GM23338 (cell line): ENCODE data around the gene CDKN1A. TPM values are rescaled to one million over a fixed set of nuclear protein-coding genes. Genes with fewer than 3 reads are reported as not detected.
A peak's percentile ranks its signal among the peaks of the same experiment; 100 is the strongest.

Source experiments
- ATAC-seq: fragments of 200-7000 bp; cut with Tn5 transposase; 3 replicates; pipeline ENCODE4 v1.9.1; 2020
- DNase-seq: peaks from one replicate; pipeline ENCODE4 v3.0.0-alpha.2; 2015; ENCODE audit warnings: low spot score
- H2AFZ ChIP-seq: fragments of 200-600 bp; sonication (generic); 2 replicates; pipeline ENCODE4 v1.8.0; 2016; ENCODE audit warnings: antibody characterized with exemption, mild to moderate bottlenecking, moderate library complexity
- H3F3A ChIP-seq: fragments of 200-600 bp; sonication (generic); replicated peaks from 2 replicates; pipeline ENCODE4 v1.8.0; 2017; ENCODE audit warnings: antibody characterized with exemption, mixed run types, low read depth
- H3K27ac ChIP-seq: fragments of 200-600 bp; sonication (generic); 2 replicates; pipeline ENCODE4 v1.6.1; 2016; ENCODE audit warnings: low read depth
- H3K27me3 ChIP-seq: fragments of 200-600 bp; sonication (generic); 2 replicates; pipeline ENCODE4 v1.8.0; 2016; ENCODE audit warnings: mild to moderate bottlenecking, mixed run types, moderate library complexity; ENCODE audit not compliant: insufficient read depth
- H3K36me3 ChIP-seq: fragments of 200-600 bp; sonication (generic); 2 replicates; pipeline ENCODE4 v1.8.0; 2016; ENCODE audit warnings: mild to moderate bottlenecking; ENCODE audit not compliant: insufficient read depth
- H3K4me1 ChIP-seq: fragments of 200-600 bp; sonication (generic); 2 replicates; pipeline ENCODE4 v1.8.0; 2016; ENCODE audit warnings: mild to moderate bottlenecking, moderate library complexity; ENCODE audit not compliant: insufficient read depth
- H3K4me2 ChIP-seq: fragments of 200-600 bp; sonication (generic); 2 replicates; pipeline ENCODE4 v1.7.1; 2017; ENCODE audit warnings: mixed run types
- H3K4me3 ChIP-seq: fragments of 200-600 bp; sonication (generic); 2 replicates; pipeline ENCODE4 v1.6.1; 2016; ENCODE audit warnings: mixed run types
- H3K79me2 ChIP-seq: fragments of 200-600 bp; sonication (generic); replicated peaks from 2 replicates; pipeline ENCODE4 v1.8.0; 2017; ENCODE audit warnings: mild to moderate bottlenecking; ENCODE audit not compliant: insufficient read depth
- H3K9me2 ChIP-seq: fragments of 200-600 bp; sonication (generic); 2 replicates; pipeline ENCODE4 v1.8.0; 2017; ENCODE audit not compliant: insufficient read depth
- H4K20me1 ChIP-seq: fragments of 200-600 bp; sonication (generic); replicated peaks from 2 replicates; pipeline ENCODE4 v1.8.0; 2017; ENCODE audit warnings: mild to moderate bottlenecking; ENCODE audit not compliant: insufficient read depth
- H3K27ac Mint-ChIP-seq: 2 replicates; pipeline ENCODE4 v1.8.0; 2020; ENCODE audit warnings: inconsistent platforms, mild to moderate bottlenecking, moderate library complexity, mixed read lengths
- H3K27me3 Mint-ChIP-seq: 3 replicates; pipeline ENCODE4 v1.8.0; 2022; ENCODE audit warnings: low read depth, mild to moderate bottlenecking, moderate library complexity, mixed read lengths, inconsistent platforms; ENCODE audit not compliant: insufficient read depth, poor library complexity
- H3K36me3 Mint-ChIP-seq: 3 replicates; pipeline ENCODE4 v1.8.0; 2021; ENCODE audit warnings: low read depth, mild to moderate bottlenecking, inconsistent platforms, moderate library complexity, mixed read lengths
- H3K4me1 Mint-ChIP-seq: 3 replicates; pipeline ENCODE4 v1.8.0; 2020; ENCODE audit warnings: mild to moderate bottlenecking, inconsistent platforms, mixed read lengths
- H3K4me3 Mint-ChIP-seq: 3 replicates; pipeline ENCODE4 v1.8.0; 2021; ENCODE audit warnings: moderate library complexity, mild to moderate bottlenecking, inconsistent platforms, mixed read lengths
- H3K9me3 Mint-ChIP-seq: 3 replicates; pipeline ENCODE4 v1.8.0; 2020; ENCODE audit warnings: moderate library complexity, mild to moderate bottlenecking, inconsistent platforms, mixed read lengths
- CREB1 ChIP-seq: fragments of 250-450 bp; sonication (Bioruptor Pico); IDR thresholded peaks from 2 replicates; pipeline ENCODE4 v1.5.0; 2020; ENCODE audit warnings: low read depth, mild to moderate bottlenecking, moderate library complexity
- EZH2 ChIP-seq: fragments of 200-600 bp; sonication (generic); IDR thresholded peaks from one replicate; pipeline ENCODE4 v1.8.0; 2017; ENCODE audit warnings: antibody characterized with exemption, mild to moderate bottlenecking, low read depth; ENCODE audit not compliant: unreplicated experiment
- JUNB ChIP-seq: IDR thresholded peaks from one replicate; pipeline ENCODE4 v1.6.1; 2016; ENCODE audit warnings: antibody characterized with exemption; ENCODE audit not compliant: unreplicated experiment
- NANOG ChIP-seq: IDR thresholded peaks from 2 replicates; pipeline ENCODE4 v1.6.1; 2016; ENCODE audit warnings: antibody characterized with exemption, borderline replicate concordance
- STAT1 ChIP-seq: IDR thresholded peaks from one replicate; pipeline ENCODE4 v1.6.1; 2016; ENCODE audit warnings: antibody characterized with exemption; ENCODE audit not compliant: unreplicated experiment
- ZNF114 ChIP-seq: fragments of 250-450 bp; sonication (Bioruptor Pico); IDR thresholded peaks from 2 replicates; pipeline ENCODE4 v1.5.0; 2020; ENCODE audit warnings: mild to moderate bottlenecking, moderate library complexity
- ZNF331 ChIP-seq: fragments of 250-450 bp; sonication (Bioruptor Pico); IDR thresholded peaks from 2 replicates; pipeline ENCODE4 v1.5.0; 2020; ENCODE audit warnings: low read depth, mild to moderate bottlenecking, moderate library complexity
- ZNF462 ChIP-seq: fragments of 250-450 bp; sonication (Bioruptor Pico); IDR thresholded peaks from 2 replicates; pipeline ENCODE4 v1.5.0; 2020; ENCODE audit warnings: mild to moderate bottlenecking, moderate library complexity
- polyA plus RNA-seq: library from polyadenylated mRNA; unstranded; fragments of >200 nt; fragmentation: Nextera tagmentation; extraction: Ambion mirVana; gene quantifications from 2 replicates; pipeline ENCODE4 v1.2.1, GENCODE V29; 2016
- total RNA-seq: library from RNA; depleted of rRNA; stranded (reverse); fragments of >200 nt; shearing (Covaris generic); gene quantifications from 2 replicates; pipeline ENCODE4 v1.2.3, GENCODE V29; 2014

CDKN1A gene
- total and polyA plus RNA-seq, 2 experiments from 2014 or later: 31.5 to 45.6 TPM

GRCh38 chr6:36670271-36670670, 8.2 kb upstream of the CDKN1A start (continued):
- no peak for TF ChIP-seq ZNF462 (CRISPR knock-in tag)
- TF ChIP-seq JUNB: no peak
- TF ChIP-seq ZNF114 (CRISPR knock-in tag): no peak
- no peak for TF ChIP-seq STAT1
- no peak for TF ChIP-seq EZH2
- TF ChIP-seq ZNF331: no peak

- Mint-ChIP-seq H3K27me3 (peaks cover 6% of the 10 kb centered on the region), H3K9me3 (no peaks in the 10 kb centered on the region), H3K4me1 (peaks cover 32% of the 10 kb centered on the region), H3K27ac (no peak overlapping the region), H3K4me3 (no peak overlapping the region), H3K36me3 (no peaks in the 10 kb centered on the region)
- ATAC-seq (no peak), DNase-seq (no peak)
- peaks cover 10% of the 10 kb centered on the region; the same call in 1 of the 2 replicates for H3K9me2 ChIP-seq
- no peak overlapping the region for H3K4me3 ChIP-seq
- H3K36me3 ChIP-seq: no peaks in the 10 kb centered on the region
- no peak overlapping the region for H3K27ac ChIP-seq
- H3K79me2 ChIP-seq: no peaks in the 10 kb centered on the region
- H4K20me1 ChIP-seq: no peaks in the 10 kb centered on the region
- H3K4me2 ChIP-seq: no peak overlapping the region
- no peaks in the 10 kb centered on the region; the same call in 1 of the 2 replicates for H3K27me3 ChIP-seq
- H3K4me1 ChIP-seq: peaks cover 37% of the 10 kb centered on the region
- peak overlapping the region; percentile 28; the same call in 1 of the 2 replicates for H2AFZ ChIP-seq
- no peaks in the 10 kb centered on the region for H3F3A ChIP-seq
- TF ChIP-seq NANOG (no peak), ZNF462 (CRISPR knock-in tag) (no peak), CREB1 (CRISPR knock-in tag) (no peak)
These were observed 6.7 kb upstream of the CDKN1A start for GRCh38 chr6:36671687-36672375.
